ENCODE data around the gene GNAT2.

GNAT2 gene

GRCh38 chr1:109605381-109605780, 14.0 kb downstream of the GNAT2 start:
- no peak for DNase-seq

GRCh38 chr1:109603229-109603628, 16.2 kb downstream of the GNAT2 start:
- no peak for DNase-seq

GRCh38 chr1:109598655-109599054, 20.8 kb downstream of the GNAT2 start:
- no peak for DNase-seq

GRCh38 chr1:109598156-109598555, 21.3 kb downstream of the GNAT2 start:
- no peak for DNase-seq

GRCh38 chr1:109595531-109595930, 23.9 kb downstream of the GNAT2 start:
- no peak for DNase-seq

- DNase-seq: no peak
These were observed 26.5 kb downstream of the GNAT2 start for GRCh38 chr1:109592916-109593315.

- DNase-seq: no peak
These were observed 29.7 kb downstream of the GNAT2 start for GRCh38 chr1:109589679-109590078.

GRCh38 chr1:109589177-109589576, 30.2 kb downstream of the GNAT2 start:
- DNase-seq: no peak

- no peak for DNase-seq
These were observed 33.4 kb downstream of the GNAT2 start for GRCh38 chr1:109586055-109586454.

- no peak for DNase-seq
These were observed 34.6 kb downstream of the GNAT2 start for GRCh38 chr1:109584766-109585165.

- no peak for DNase-seq
These were observed 37.4 kb downstream of the GNAT2 start for GRCh38 chr1:109582021-109582420.

GRCh38 chr1:109579491-109579890, 39.9 kb downstream of the GNAT2 start:
- DNase-seq: no peak

GRCh38 chr1:109578947-109579443, 40.4 kb downstream of the GNAT2 start:
- no peak for DNase-seq

- DNase-seq: peak; percentile 9
These were observed 45.6 kb downstream of the GNAT2 start for GRCh38 chr1:109573785-109574184.

- DNase-seq: no peak
These were observed 49.0 kb downstream of the GNAT2 start for GRCh38 chr1:109570414-109570813.

- DNase-seq: no peak
These were observed 50.1 kb downstream of the GNAT2 start for GRCh38 chr1:109569323-109569722.

- no peak for DNase-seq
These were observed 51.3 kb downstream of the GNAT2 start for GRCh38 chr1:109567877-109568672.

GRCh38 chr1:109566982-109567381, 52.4 kb downstream of the GNAT2 start:
- DNase-seq: no peak

GRCh38 chr1:109565241-109565640, 54.2 kb downstream of the GNAT2 start:
- DNase-seq: no peak

GRCh38 chr1:109564194-109564878, 55.1 kb downstream of the GNAT2 start:
- DNase-seq: no peak

- DNase-seq: no peak
These were observed 59.4 kb downstream of the GNAT2 start for GRCh38 chr1:109559995-109560394.

GRCh38 chr1:109557520-109557919, 61.9 kb downstream of the GNAT2 start:
- DNase-seq: no peak

GRCh38 chr1:109556563-109556962, 62.9 kb downstream of the GNAT2 start:
- DNase-seq: no peak

Data from DMS79 (cell line).